GM12878 (cell line): ENCODE results near the gene SRPK2. TPM values are rescaled to one million over a fixed set of nuclear protein-coding genes. Genes with fewer than 3 reads are reported as not detected.

ENCODE experiments used
- ATAC-seq: fragments of 200-7000 bp; cut with Tn5 transposase; 3 replicates; pipeline ENCODE4 v1.9.1; 2020; ENCODE audit warnings: mild to moderate bottlenecking, moderate library complexity
- BruUV-seq: library from RNA; stranded (reverse); fragments of 400-500 nt; replicated peaks from 2 replicates; lab custom pipeline; 2021; lab: Mats Ljungman, UMichigan
- CTCF ChIA-PET: fragments of 300-600 bp; sonication (Branson Sonifier 250); formaldehyde crosslinking; extraction: SDS; loops from one replicate; lab custom pipeline; 2021; ENCODE audit warnings: inconsistent platforms; lab: Yijun Ruan, JAX
- POLR2A ChIA-PET: fragments of 350-600 bp; formaldehyde crosslinking; extraction: SDS; loops from one replicate; lab custom pipeline; 2021; ENCODE audit warnings: inconsistent platforms; lab: Charles Lee
- RAD21 ChIA-PET: fragments of 300-600 bp; sonication (Branson Sonifier 250); formaldehyde crosslinking; loops from one replicate; lab custom pipeline; 2023; ENCODE audit warnings: antibody characterized with exemption; ENCODE audit not compliant: unreplicated experiment; lab: Charles Lee
- SMC1A ChIA-PET: fragments of 300-600 bp; sonication (Branson Sonifier 250); formaldehyde crosslinking; loops from one replicate; lab custom pipeline; 2023; ENCODE audit not compliant: unreplicated experiment, uncharacterized antibody; lab: Charles Lee
- DNase-seq: peaks from one replicate; pipeline ENCODE4 v3.0.0-alpha.2; 2011; ENCODE audit warnings: low read depth, low spot score
- FAIRE-seq: peaks from 3 replicates; lab custom pipeline; 2011; peaks lifted over from hg19 to GRCh38; lab: Jason Lieb, UNC
- H2AFZ ChIP-seq: 2 replicates; pipeline ENCODE4 v1.6.0; 2011; ENCODE audit warnings: low read depth, low read length, control low read depth; ENCODE audit not compliant: control insufficient read depth
- H3K27ac ChIP-seq: 2 replicates; pipeline ENCODE4 v1.5.1; 2011; ENCODE audit warnings: control low read depth; ENCODE audit not compliant: control insufficient read depth, insufficient read depth
- H3K27me3 ChIP-seq, 2 experiments: replicated peaks in 1 of 2; 2 replicates each; pipeline versions ENCODE4 v1.6.0 to v1.6.1; 2011; ENCODE audit warnings: low read length in 1 of 2; ENCODE audit not compliant: control insufficient read depth in 2 of 2, insufficient read depth in 2 of 2
- H3K36me3 ChIP-seq, 2 experiments: 2 replicates each; pipeline ENCODE4 v1.5.1; 2011; ENCODE audit warnings: low read length in 1 of 2; ENCODE audit not compliant: control insufficient read depth in 2 of 2, insufficient read depth in 2 of 2
- H3K4me1 ChIP-seq: 2 replicates; pipeline ENCODE4 v1.6.1; 2011; ENCODE audit warnings: mild to moderate bottlenecking, low read length, moderate library complexity, mixed read lengths; ENCODE audit not compliant: control insufficient read depth, insufficient read depth
- H3K4me2 ChIP-seq: 2 replicates; pipeline ENCODE4 v1.6.0; 2011; ENCODE audit warnings: control low read depth; ENCODE audit not compliant: control insufficient read depth, insufficient read depth
- H3K4me3 ChIP-seq: fragments of 200-600 bp; sonication (generic); 2 replicates; pipeline ENCODE4 v1.5.1; 2016
- H3K79me2 ChIP-seq: 2 replicates; pipeline ENCODE4 v1.6.0; 2011; ENCODE audit warnings: low read length; ENCODE audit not compliant: control insufficient read depth, insufficient read depth
- H3K9ac ChIP-seq: 2 replicates; pipeline ENCODE4 v1.8.0; 2011; ENCODE audit warnings: low read length, control low read depth, mixed read lengths; ENCODE audit not compliant: control insufficient read depth, insufficient read depth
- H3K9me3 ChIP-seq: replicated peaks from 3 replicates; pipeline ENCODE4 v1.5.1; 2011; ENCODE audit warnings: mild to moderate bottlenecking, low read length; ENCODE audit not compliant: control insufficient read depth, insufficient read depth
- H4K20me1 ChIP-seq: 2 replicates; pipeline ENCODE4 v1.6.0; 2011; ENCODE audit not compliant: control insufficient read depth, insufficient read depth
- BACH1 ChIP-seq: fragments of 450-650 bp; IDR thresholded peaks from 2 replicates; pipeline ENCODE4 v1.6.1; 2017; ENCODE audit warnings: mild to moderate bottlenecking, borderline replicate concordance
- CBX5 ChIP-seq: sonication (generic); IDR thresholded peaks from 2 replicates; pipeline ENCODE4 v1.6.1; 2016; ENCODE audit warnings: low read depth, moderate library complexity, mild to moderate bottlenecking, inconsistent platforms
- CHD4 ChIP-seq: fragments of 200-600 bp; sonication (generic); IDR thresholded peaks from 2 replicates; pipeline ENCODE4 v1.6.1; 2016; ENCODE audit warnings: mild to moderate bottlenecking
- DPF2 ChIP-seq: fragments of 450-650 bp; IDR thresholded peaks from 2 replicates; pipeline ENCODE4 v1.6.1; 2017; ENCODE audit warnings: mild to moderate bottlenecking
- E2F4 ChIP-seq: IDR thresholded peaks from 2 replicates; pipeline ENCODE4 v1.6.1; 2012; ENCODE audit warnings: low read depth, low read length, improper control_type of control experiment
- EZH2 ChIP-seq: IDR thresholded peaks from 2 replicates; pipeline ENCODE4 v1.6.1; 2012; ENCODE audit warnings: low read depth, mild to moderate bottlenecking, control low read depth, inconsistent platforms, low read length, borderline replicate concordance; ENCODE audit not compliant: control insufficient read depth
- FOS ChIP-seq: IDR thresholded peaks from 3 replicates; pipeline ENCODE4 v1.6.1; 2011; ENCODE audit warnings: borderline replicate concordance; ENCODE audit not compliant: insufficient read length; ENCODE audit errors: extremely low read depth
- HCFC1 ChIP-seq: fragments of 150-350 bp; IDR thresholded peaks from 2 replicates; pipeline ENCODE4 v1.6.1; 2014; ENCODE audit warnings: low read length
- IRF5 ChIP-seq: fragments of 450-650 bp; IDR thresholded peaks from 2 replicates; pipeline ENCODE4 v1.6.1; 2017; ENCODE audit warnings: borderline replicate concordance
- MXI1 ChIP-seq: fragments of 150-350 bp; IDR thresholded peaks from 2 replicates; pipeline ENCODE4 v1.6.1; 2011; ENCODE audit warnings: low read depth, mild to moderate bottlenecking, inconsistent platforms, low read length, improper control_type of control experiment
- PAX5 ChIP-seq: IDR thresholded peaks from 2 replicates; pipeline ENCODE4 v1.6.1; 2011; ENCODE audit warnings: low read depth, low read length, borderline replicate concordance
- RBBP5 ChIP-seq: fragments of 200-600 bp; sonication (generic); conservative IDR thresholded peaks from 2 replicates; pipeline ENCODE4 v1.6.1; 2016
- REST ChIP-seq: IDR thresholded peaks from 2 replicates; pipeline ENCODE4 v1.6.1; 2012; ENCODE audit warnings: mild to moderate bottlenecking, low read depth, low read length
- SMAD5 ChIP-seq: IDR thresholded peaks from 2 replicates; pipeline ENCODE4 v1.6.1; 2016; ENCODE audit warnings: antibody characterized with exemption, low read depth
- STAT3 ChIP-seq: IDR thresholded peaks from 2 replicates; pipeline ENCODE4 v1.6.1; 2011; ENCODE audit warnings: low read depth, low read length, improper control_type of control experiment
- ZBTB33 ChIP-seq: fragments of 450-650 bp; IDR thresholded peaks from 2 replicates; pipeline ENCODE4 v1.6.1; 2017; ENCODE audit warnings: mild to moderate bottlenecking
- WGBS: methylation state at CpG from one replicate; pipeline ENCODE4 v1.1.6; 2016; ENCODE audit warnings: low lambda C conversion rate; ENCODE audit not compliant: insufficient replicate concordance, insufficient coverage; ENCODE audit errors: missing lambda C conversion rate; 5-methylcytosine and 5-hydroxymethylcytosine counted together
- in situ Hi-C: fragments of 300-500 bp; cut with MboI; formaldehyde crosslinking; loops from 9 replicates; pipeline ENCODE4 v1.14.3; 2018; ENCODE audit warnings: mixed read lengths
- intact Hi-C: fragments of 100-400 bp; cut with micrococcal nuclease; formaldehyde crosslinking; loops from one replicate; pipeline ENCODE4 v1.14.2; 2022; ENCODE audit not compliant: unreplicated experiment
- polyA plus RNA-seq, 11 experiments: library from polyadenylated mRNA; depleted of rRNA in 4 of 11; unstranded in 6 of 11; stranded (reverse) in 5 of 11; fragments of >200 nt; fragmentation: Nextera tagmentation in 4 of 11; fragmentation: Illumina TruSeq in 1 of 11; extraction: Ambion mirVana in 4 of 11; extraction: Trizol in 1 of 11; gene quantifications; 1 replicate in 1 of 11; 2 replicates in 10 of 11; pipeline versions ENCODE4 v1.2.1 to v1.2.3, GENCODE V29; 2011 to 2016; ENCODE audit warnings: inconsistent platforms in 2 of 11, missing spikeins in 2 of 11, low read depth in 1 of 11
- total RNA-seq, 4 experiments: library from RNA; depleted of rRNA in 3 of 4; stranded (reverse); fragments of >200 nt in 3 of 4; fragmentation: Illumina TruSeq in 1 of 4; extraction: Trizol in 1 of 4; gene quantifications; 2 replicates each; pipeline versions ENCODE4 v1.2.1 to v1.2.3, GENCODE V29; 2013 to 2021

The SRPK2 gene
- total and polyA plus RNA-seq, 10 of the 15 experiments (the other 5 are each of a cell fraction or from before 2014, with no cell fraction given), result 13.2 to 32.8 (median 24.5) TPM

GRCh38 chr7:105084581-105084980 lies 304.1 kb downstream of the SRPK2 start:
- no TSS peak for BruUV-seq
- Histone ChIP-seq H2AFZ (no peak overlapping the region), H3K4me3 (no peak overlapping the region), H3K9ac (no peak overlapping the region), H3K27me3 (no peaks in the 10 kb centered on the region), H3K36me3 (peaks cover 0 to 31% of the 10 kb centered on the region in 2 experiments; a peak in 3 of 4 replicates), H3K79me2 (no peaks in the 10 kb centered on the region), H3K9me3 (no peaks in the 10 kb centered on the region), H4K20me1 (no peaks in the 10 kb centered on the region), H3K4me2 (no peak overlapping the region), H3K4me1 (no peaks in the 10 kb centered on the region), H3K27ac (no peak overlapping the region)
- ATAC-seq (no peak), FAIRE-seq (no peak), DNase-seq (no peak)
- in situ Hi-C loops, result loop anchor here (25.0 kb wide), 1 partner anchor 1747 kb away; the partner anchor contains the start of genes DNAJC2 and PSMC2
- 100% methylated on average over 1 of the region's 1 CpG for WGBS
- ChIA-PET POLR2A (no interaction called here), CTCF (interaction anchor here (1.3 kb wide), 1 partner anchor 162 kb away, joined by 3 read pairs; no protein-coding TSS in a partner anchor), SMC1A (interaction anchor here (1.0 kb wide), 1 partner anchor 12 kb away, joined by 3 read pairs; no protein-coding TSS in a partner anchor)
- intact Hi-C loops, result no loop called here
- TF ChIP-seq IRF5 (no peak), MXI1 (no peak), PAX5 (no peak), CBX5 (no peak), SMAD5 (no peak), DPF2 (no peak), HCFC1 (no peak), STAT3 (no peak), CHD4 (no peak), BACH1 (no peak), ZBTB33 (no peak), E2F4 (no peak), EZH2 (no peak), REST (no peak), RBBP5 (no peak), FOS (no peak)
- TF ChIP-seq, all 136 proteins: peak for 0
- RAD21 ChIA-PET, result no interaction called here
